Measurements from ENCODE around the gene STS.

STS gene

GRCh38 chrX:7179446-7179845 is 31.9 kb downstream of the STS start:
- no peak for DNase-seq (ENCODE audit: low read depth)

DNA sequence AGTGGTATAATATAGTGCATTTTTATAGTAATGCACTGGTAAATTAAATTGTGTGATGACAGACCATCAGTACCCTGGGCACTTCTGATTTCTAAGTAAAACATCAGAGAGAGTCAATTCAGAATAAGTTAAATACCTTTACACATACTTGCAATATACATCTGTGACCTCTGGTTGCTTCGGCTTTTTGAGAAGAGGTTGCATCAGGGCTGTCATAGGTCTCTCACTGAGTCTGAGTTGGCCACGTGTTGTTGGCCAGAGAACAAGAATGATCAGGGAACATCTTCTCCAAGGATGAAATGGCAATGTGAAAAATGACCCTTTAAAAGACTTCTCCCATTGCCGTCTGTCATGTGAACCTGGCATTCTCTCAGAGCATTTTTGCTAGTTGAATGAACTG is 37.3 kb downstream of the STS start:
- DNase-seq (ENCODE audit: low read depth) = no peak

DNA sequence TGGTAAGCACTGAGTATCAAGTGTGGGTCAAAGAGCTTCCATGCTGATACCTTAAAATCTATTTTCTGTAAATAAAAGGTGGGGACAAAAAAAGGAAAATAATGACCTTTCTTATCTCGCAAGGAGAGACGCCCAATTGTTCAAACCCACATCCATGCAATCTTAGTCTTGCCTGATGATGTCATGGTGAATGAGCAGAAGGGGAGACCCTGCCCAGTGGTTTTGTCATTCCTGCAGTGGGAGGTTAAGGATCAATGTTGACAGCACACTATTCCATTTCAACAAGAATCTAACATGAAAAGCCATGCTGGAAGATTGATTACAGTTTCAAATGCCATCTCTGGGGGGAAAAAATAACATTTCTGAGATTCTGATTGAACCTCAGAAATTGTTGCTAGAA is 41.2 kb downstream of the STS start:
- DNase-seq (ENCODE audit: low read depth) = no peak

DNA sequence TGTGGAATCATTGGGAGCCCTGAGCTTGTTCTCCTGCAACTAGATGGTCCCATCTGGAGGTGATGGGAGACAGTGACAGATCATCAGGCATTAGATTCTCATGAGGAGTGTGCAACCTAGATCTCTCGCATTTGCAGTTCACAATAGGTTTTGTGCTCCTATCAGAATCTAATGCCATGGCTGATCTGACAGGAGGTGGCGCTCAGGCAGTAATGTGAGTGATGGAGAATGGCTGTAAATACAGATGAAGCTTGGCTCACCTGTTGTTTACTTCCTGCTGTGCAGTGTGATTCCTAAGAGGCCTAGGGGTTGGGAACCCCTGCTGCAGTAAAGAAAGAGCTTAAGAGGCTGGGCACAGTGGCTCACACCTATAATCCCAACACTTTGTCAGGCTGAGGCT is 42.6 kb downstream of the STS start:
- no peak for DNase-seq (ENCODE audit: low read depth)

GRCh38 chrX:7191681-7192110 is 44.2 kb downstream of the STS start:
- DNase-seq (ENCODE audit: low read depth) = no peak

GRCh38 chrX:7192871-7193270 is 45.4 kb downstream of the STS start:
- DNase-seq (ENCODE audit: low read depth) = no peak

DNA sequence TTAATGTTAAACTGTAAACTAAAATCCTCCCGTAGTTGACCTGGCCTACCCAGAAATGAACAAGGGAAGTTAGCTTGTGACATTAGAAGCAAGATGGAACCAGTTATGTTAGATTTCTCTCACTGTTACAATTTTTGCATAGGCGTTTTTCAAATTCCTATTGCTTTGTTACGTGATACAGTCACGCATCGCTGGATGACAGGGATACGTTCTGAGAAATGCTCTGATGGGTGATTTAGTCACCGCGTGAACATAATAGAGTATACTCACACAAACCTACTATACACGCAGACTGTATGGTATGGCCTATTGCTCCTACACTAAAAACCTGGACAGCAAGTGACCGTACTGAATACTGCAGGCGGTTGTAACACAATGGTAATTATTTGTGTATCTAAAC is 47.1 kb downstream of the STS start:
- no peak for DNase-seq (ENCODE audit: low read depth)

Data from fibroblast of the conjunctiva (primary cell).